Mesothelial cell of epicardium (in vitro differentiated cells): ENCODE data around the gene SPIRE2. TPM values are rescaled to one million over a fixed set of nuclear protein-coding genes. Genes with fewer than 3 reads are reported as not detected.

Experiments
- DNase-seq, 2 experiments: peaks; one replicate each; pipeline ENCODE4 v3.0.0; 2021; ENCODE audit warnings: low spot score in 2 of 2; ENCODE audit not compliant: unreplicated experiment in 2 of 2
- H3K27ac Mint-ChIP-seq: 2 replicates; pipeline ENCODE4 v1.8.0; 2021; ENCODE audit warnings: mixed read lengths
- H3K27me3 Mint-ChIP-seq: 2 replicates; pipeline ENCODE4 v1.8.0; 2021; ENCODE audit warnings: low read depth, mixed read lengths
- H3K36me3 Mint-ChIP-seq: 2 replicates; pipeline ENCODE4 v1.8.0; 2021; ENCODE audit warnings: mixed read lengths
- H3K4me1 Mint-ChIP-seq: 2 replicates; pipeline ENCODE4 v1.8.0; 2021; ENCODE audit warnings: mixed read lengths
- H3K4me3 Mint-ChIP-seq: 2 replicates; pipeline ENCODE4 v1.8.0; 2021; ENCODE audit warnings: mild to moderate bottlenecking, moderate library complexity, mixed read lengths
- H3K9me3 Mint-ChIP-seq: 2 replicates; pipeline ENCODE4 v1.8.0; 2021; ENCODE audit warnings: mixed read lengths
- total RNA-seq: library from RNA; stranded (reverse); gene quantifications from 3 replicates; pipeline ENCODE4 v1.2.1, GENCODE V29; 2021
- TF ChIP-seq, protein P1 (sequence below): fragments of 200-600 bp; sonication (generic); IDR thresholded peaks from one replicate; pipeline ENCODE4 v1.5.0; 2021; ENCODE audit warnings: antibody characterized with exemption; ENCODE audit not compliant: unreplicated experiment

The SPIRE2 gene
- total RNA-seq, 1 donor from 2014 or later, result 6.8 TPM

DNA sequence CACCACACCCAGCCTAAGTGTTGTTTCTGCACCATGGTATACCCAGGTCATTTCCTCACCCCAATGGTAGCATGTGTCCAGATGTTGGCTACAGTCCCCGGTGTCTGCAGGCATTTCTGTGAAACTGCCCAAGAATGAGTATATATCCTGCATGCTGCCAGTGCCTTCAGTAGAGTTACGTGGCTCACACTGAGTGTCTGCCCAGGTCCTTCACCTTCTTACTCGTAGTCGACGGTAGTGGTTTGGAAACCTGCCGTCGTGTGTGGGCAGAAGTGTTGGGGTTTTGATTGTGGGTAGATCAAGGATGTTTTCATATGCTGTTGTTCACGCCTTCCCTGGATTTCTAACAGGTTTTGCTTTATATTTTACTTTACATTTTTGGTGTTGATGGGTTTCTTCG lies 61.9 kb downstream of the SPIRE2 start:
- TF ChIP-seq, protein P1, sequence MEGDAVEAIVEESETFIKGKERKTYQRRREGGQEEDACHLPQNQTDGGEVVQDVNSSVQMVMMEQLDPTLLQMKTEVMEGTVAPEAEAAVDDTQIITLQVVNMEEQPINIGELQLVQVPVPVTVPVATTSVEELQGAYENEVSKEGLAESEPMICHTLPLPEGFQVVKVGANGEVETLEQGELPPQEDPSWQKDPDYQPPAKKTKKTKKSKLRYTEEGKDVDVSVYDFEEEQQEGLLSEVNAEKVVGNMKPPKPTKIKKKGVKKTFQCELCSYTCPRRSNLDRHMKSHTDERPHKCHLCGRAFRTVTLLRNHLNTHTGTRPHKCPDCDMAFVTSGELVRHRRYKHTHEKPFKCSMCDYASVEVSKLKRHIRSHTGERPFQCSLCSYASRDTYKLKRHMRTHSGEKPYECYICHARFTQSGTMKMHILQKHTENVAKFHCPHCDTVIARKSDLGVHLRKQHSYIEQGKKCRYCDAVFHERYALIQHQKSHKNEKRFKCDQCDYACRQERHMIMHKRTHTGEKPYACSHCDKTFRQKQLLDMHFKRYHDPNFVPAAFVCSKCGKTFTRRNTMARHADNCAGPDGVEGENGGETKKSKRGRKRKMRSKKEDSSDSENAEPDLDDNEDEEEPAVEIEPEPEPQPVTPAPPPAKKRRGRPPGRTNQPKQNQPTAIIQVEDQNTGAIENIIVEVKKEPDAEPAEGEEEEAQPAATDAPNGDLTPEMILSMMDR, result no peak
- Mint-ChIP-seq H3K9me3 (no peaks in the 10 kb centered on the region), H3K36me3 (peaks cover 27% of the 10 kb centered on the region), H3K27ac (no peak overlapping the region), H3K4me1 (no peaks in the 10 kb centered on the region), H3K27me3 (no peaks in the 10 kb centered on the region), H3K4me3 (no peak overlapping the region)
- no peak for DNase-seq

DNA sequence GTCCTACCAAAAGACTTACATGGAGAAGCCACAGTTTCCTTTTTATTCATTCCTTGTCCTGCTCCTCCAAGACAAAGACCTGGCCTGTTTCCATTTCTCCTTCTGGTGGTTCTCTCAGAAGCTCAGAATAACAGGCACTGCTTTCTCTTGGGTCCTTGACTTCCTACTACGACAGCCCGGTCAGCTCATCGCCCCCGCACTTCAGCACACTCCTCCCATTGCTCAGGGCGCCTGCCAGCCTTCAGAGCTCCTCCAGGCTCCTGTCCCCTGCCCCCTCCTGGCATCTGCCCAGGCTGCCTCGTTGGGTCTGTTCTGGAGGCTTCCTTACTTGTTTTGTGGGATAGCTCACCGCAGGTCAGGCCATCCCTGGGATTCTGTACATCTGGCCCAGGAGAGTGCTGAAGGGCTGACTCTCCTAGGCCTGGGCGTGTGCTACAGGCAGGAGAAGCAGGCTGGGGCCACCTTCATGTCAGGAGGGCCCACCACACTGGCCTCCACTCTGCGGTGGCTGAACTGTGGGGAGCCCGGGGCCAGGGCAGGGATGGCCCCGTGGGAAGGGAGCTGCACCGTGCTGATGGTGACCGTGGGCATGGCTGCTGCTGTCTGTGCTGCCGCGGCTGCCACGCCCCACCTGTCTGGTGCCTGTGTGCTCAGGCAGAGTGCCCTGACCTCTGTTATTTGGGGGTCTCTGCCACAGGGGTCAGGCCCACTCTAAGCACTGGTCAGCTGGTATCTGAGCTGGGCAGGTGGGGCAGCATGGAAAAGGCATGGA lies 62.8 kb downstream of the SPIRE2 start:
- H3K4me1 Mint-ChIP-seq, result no peaks in the 10 kb centered on the region
- H3K4me3 Mint-ChIP-seq, result no peak overlapping the region
- H3K27me3 Mint-ChIP-seq, result no peaks in the 10 kb centered on the region
- no peak overlapping the region for H3K27ac Mint-ChIP-seq
- DNase-seq, result no peak
- no peaks in the 10 kb centered on the region for H3K9me3 Mint-ChIP-seq
- peaks cover 26% of the 10 kb centered on the region for H3K36me3 Mint-ChIP-seq
- TF ChIP-seq, protein P1, result no peak

DNA sequence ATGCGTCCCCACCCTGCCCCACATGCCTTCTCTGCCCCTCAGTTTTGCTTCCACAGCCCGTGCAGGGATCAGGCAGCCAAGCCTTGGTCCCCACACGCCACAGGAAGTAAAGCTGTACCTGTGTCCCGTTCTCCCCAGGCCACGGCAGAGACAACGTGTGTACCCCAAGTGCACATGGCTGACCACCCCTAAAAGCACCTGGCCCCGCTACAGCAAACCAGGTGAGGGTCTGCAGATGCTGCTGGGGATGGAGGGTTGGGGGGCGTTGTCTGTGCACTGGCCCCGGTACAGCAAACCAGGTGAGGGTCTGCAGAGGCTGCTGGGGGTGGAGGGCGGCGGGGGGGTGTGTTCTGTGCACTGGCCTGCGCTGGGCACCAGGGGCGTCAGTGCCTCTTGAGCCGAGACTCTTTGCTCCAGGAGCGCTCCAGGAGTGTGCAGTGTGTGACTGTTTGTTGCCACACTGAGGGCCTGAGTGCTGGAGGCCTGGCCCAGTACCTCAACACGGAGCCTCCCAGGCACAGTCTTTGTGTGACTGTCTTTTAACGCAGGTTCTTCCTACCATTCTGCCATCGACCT lies 63.9 kb downstream of the SPIRE2 start:
- no peak for DNase-seq
- Mint-ChIP-seq H3K36me3 (peaks cover 24% of the 10 kb centered on the region), H3K27me3 (no peaks in the 10 kb centered on the region)

DNA sequence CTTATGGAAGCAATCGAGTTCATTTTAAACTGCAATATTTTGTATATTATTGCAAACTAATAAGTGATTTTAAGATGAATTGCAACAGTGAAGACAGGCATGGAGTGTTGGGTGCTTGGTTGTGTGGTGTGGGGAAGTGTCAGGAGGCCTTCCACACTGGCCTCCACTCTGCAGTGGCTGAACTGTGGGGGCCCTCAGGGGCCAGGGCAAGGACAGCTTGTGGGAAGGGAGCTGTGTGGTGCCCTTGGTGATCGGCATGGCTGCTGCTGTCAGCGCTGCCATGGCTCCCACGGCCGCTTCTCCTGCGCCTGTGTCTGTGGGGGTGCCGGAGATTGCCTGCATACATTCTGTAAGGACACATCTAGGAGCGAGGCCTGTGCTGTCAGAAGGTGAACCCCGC lies 64.4 kb downstream of the SPIRE2 start:
- H3K4me3 Mint-ChIP-seq, result no peak overlapping the region
- no peaks in the 10 kb centered on the region for H3K4me1 Mint-ChIP-seq
- no peak overlapping the region for H3K27ac Mint-ChIP-seq
- DNase-seq, result no peak
- H3K9me3 Mint-ChIP-seq, result no peaks in the 10 kb centered on the region
- no peaks in the 10 kb centered on the region for H3K27me3 Mint-ChIP-seq
- TF ChIP-seq, protein P1, result no peak
- peaks cover 22% of the 10 kb centered on the region for H3K36me3 Mint-ChIP-seq

More for the DNA sequence above, 63.9 kb downstream of the SPIRE2 start:
- TF ChIP-seq, protein P1, result no peak
- Mint-ChIP-seq H3K27ac (no peak overlapping the region), H3K9me3 (no peaks in the 10 kb centered on the region), H3K4me1 (no peaks in the 10 kb centered on the region), H3K4me3 (no peak overlapping the region)

DNA sequence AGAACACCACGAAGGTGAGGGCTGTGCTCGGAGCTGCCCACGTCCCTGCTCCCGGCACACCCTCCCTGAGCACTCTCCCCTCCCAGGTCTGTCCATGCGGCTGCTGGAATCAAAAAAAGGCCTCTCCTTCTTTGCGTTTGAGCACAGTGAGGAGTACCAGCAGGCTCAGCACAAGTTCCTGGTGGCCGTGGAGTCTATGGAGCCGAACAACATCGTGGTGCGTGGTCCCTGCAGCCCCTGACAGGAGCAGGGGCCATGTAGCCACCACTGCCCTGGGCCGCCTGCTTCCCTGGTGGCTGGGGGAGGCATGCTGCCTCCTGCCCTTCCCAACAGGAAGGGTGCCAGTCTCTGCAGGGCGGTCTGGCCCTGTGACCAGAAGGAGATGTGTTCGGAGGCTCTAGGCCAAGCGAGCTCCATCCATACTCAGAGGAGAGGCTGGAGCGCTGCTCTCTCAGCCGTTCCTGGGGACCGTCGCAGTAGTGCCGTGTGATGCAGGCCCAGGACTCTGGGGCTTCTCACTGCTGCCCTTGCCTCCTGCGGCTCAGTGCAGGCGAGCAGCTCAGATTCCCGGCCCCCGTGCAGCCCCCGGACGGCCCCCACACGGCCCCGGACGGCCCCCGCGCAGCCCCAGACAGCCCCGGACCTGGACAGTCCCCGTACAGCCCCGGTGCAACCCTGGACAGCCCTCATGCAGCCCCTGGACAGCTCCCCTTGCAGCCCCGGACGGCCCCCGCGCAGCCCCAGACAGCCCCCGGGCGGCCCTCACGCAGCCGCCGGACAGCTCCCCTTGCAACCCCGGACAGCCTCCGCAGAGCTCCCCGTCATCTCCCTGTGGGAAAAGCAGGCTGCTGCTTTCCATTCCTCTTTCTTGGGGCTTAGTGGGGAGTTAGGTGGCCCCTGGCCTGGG lies 65.6 kb downstream of the SPIRE2 start:
- Mint-ChIP-seq H3K4me1 (no peaks in the 10 kb centered on the region), H3K9me3 (no peaks in the 10 kb centered on the region), H3K4me3 (no peak overlapping the region), H3K27ac (no peak overlapping the region), H3K36me3 (peaks cover 22% of the 10 kb centered on the region), H3K27me3 (no peaks in the 10 kb centered on the region)
- TF ChIP-seq, protein P1, result no peak
- no peak for DNase-seq
